Measurements from ENCODE around the gene PGLYRP2.

DNA sequence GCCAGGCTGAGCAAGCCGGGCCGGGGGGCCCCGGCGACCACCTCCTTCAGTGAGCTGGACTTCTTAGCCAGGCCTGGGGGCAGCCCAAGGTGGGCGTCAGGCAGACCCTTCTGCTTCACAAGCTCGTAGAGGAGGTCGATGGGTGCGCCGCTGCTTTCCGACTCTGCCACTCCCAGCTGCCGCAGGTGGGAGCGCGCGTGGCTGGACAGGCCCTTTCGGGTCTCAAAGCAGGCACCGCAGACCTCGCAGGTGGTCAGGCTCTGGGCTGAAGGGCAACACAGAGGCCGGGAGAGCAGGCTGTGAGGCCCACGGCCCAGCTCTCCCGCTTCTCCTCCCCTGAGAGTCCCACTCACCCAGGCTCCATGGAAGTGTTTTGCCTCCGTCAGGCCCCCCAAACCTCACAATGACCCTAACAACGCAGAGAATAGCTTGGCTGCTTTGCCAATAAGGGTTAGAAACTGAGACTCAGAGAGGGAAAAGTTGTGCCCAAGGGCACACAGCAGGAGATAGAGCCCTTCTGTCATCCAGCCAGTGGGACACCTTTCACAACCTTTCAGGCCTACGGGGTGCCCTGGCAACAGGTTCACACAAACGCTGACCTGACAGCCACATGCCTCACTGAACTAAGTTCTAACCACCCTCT, 49.4 kb downstream of the PGLYRP2 start:
- TF ChIP-seq, protein P1, sequence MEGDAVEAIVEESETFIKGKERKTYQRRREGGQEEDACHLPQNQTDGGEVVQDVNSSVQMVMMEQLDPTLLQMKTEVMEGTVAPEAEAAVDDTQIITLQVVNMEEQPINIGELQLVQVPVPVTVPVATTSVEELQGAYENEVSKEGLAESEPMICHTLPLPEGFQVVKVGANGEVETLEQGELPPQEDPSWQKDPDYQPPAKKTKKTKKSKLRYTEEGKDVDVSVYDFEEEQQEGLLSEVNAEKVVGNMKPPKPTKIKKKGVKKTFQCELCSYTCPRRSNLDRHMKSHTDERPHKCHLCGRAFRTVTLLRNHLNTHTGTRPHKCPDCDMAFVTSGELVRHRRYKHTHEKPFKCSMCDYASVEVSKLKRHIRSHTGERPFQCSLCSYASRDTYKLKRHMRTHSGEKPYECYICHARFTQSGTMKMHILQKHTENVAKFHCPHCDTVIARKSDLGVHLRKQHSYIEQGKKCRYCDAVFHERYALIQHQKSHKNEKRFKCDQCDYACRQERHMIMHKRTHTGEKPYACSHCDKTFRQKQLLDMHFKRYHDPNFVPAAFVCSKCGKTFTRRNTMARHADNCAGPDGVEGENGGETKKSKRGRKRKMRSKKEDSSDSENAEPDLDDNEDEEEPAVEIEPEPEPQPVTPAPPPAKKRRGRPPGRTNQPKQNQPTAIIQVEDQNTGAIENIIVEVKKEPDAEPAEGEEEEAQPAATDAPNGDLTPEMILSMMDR (IDR thresholded peaks at IDR 0.05; ENCODE audit: low read depth, low read length, poor library complexity, severe bottlenecking) = no peak
- no peak for TF ChIP-seq EZH2phosphoT487 (IDR thresholded peaks at IDR 0.05; ENCODE audit: borderline replicate concordance, low read length)

All from DOHH2 (cell line).